ENCODE results near the gene HMGA1.

HMGA1 gene, protein sequence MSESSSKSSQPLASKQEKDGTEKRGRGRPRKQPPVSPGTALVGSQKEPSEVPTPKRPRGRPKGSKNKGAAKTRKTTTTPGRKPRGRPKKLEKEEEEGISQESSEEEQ

DNA sequence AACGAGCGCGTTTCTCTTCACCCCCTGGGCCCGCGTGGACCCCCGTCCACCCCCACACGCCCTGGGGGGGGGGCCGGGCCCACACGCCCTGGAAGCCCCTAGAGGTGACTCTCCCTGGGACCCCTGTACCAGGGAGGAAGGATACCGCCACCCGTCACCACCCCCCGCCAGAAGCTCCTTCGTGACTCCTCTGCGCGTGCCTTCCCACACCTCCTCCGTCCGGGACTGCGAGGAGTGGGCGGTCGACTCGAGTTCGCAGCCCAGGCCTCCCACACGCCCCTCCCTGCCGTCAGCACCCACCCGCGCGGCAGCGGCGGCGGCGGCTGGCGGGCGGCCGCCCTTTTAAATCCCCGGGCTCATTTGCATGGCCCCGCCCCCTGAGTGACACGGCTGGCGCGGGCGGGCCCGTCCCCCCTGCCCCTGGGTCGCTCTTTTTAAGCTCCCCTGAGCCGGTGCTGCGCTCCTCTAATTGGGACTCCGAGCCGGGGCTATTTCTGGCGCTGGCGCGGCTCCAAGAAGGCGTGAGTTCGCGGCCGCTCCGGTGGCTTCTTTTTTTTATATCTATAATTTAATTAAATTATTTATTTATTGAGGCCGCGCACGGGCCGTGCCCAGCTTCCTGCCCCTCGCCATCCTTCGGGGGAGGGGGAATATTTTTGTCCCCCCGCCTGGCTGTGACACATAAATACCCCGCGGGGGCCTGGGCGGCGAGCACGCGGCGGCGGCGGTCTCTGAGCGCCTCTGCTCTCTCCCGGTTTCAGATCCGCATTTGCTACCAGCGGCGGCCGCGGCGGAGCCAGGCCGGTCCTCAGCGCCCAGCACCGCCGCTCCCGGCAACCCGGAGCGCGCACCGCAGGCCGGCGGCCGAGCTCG lies at the start of gene HMGA1:
Gene HMGA1, plus strand, starts transcription at position 431 of the 873 bp plus-strand sequence. CDS start 3,908 bp downstream, outside the sequence.
- ChIA-PET POLR2A (interaction anchor here (0.6 to 1.5 kb wide), 12 partner anchors 10 to 396 kb away, joined by 3 to 25 read pairs (median 4); partner anchors contain the start of genes NUDT3, RPS10 and SMIM29), CTCF (interaction anchor here (0.7 to 1.4 kb wide), 8 partner anchors 9 to 373 kb away, joined by 3 to 11 read pairs (median 4); partner anchors contain the start of genes NUDT3 and SMIM29)
- TF ChIP-seq, protein P1, sequence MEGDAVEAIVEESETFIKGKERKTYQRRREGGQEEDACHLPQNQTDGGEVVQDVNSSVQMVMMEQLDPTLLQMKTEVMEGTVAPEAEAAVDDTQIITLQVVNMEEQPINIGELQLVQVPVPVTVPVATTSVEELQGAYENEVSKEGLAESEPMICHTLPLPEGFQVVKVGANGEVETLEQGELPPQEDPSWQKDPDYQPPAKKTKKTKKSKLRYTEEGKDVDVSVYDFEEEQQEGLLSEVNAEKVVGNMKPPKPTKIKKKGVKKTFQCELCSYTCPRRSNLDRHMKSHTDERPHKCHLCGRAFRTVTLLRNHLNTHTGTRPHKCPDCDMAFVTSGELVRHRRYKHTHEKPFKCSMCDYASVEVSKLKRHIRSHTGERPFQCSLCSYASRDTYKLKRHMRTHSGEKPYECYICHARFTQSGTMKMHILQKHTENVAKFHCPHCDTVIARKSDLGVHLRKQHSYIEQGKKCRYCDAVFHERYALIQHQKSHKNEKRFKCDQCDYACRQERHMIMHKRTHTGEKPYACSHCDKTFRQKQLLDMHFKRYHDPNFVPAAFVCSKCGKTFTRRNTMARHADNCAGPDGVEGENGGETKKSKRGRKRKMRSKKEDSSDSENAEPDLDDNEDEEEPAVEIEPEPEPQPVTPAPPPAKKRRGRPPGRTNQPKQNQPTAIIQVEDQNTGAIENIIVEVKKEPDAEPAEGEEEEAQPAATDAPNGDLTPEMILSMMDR (IDR thresholded peaks at IDR 0.05; ENCODE audit: insufficient read depth, low read length, missing control alignments) = no peak
- peak within 1 kb of the TSS; percentile 69 for H3K4me3 ChIP-seq (ENCODE audit: low read depth, low read length)
- no peak for DNase-seq (ENCODE audit: low read depth, low spot score)

DNA sequence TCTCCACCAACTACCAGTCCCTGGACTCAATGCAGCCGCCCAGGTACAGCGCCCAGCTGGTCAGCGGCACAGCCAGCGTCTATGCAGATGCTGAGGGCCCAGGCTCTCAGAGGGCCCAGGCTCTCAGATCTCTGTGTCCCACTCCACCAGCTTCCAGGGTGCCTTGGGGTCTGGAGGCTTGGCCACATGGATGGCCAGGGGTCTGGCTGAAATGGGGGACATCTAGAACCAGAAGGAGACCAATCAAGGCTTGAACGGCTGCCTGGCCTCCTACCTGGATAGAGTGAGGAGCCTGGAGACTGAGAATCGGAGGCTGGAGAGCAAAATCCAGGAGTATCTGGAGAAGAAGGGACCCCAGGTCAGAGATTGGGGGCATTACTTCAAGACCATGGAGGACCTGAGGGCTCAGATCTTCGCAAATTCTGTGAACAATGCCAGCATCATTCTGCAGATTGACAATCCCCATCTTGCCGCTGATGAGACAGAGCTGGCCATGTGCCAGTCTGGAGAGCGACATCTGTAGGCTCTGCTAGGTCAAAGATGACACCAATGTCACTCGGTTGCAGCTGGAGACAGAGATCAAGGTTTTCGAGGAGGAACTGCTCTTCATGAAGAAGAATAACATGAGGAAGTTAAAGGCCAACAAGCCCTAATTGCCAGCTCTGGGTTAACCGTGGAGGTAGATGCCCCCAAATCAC lies 46.7 kb upstream of the HMGA1 start:
- H3K4me3 ChIP-seq (ENCODE audit: low read depth, low read length) = no peak overlapping the region
- ChIA-PET POLR2A (interaction anchor here (1.3 kb wide), 1 partner anchor 47 kb away, joined by 3 read pairs; the partner anchor contains the start of gene HMGA1), CTCF (interaction anchor here (0.9 to 1.7 kb wide), 4 partner anchors 27 to 420 kb away, joined by 3 to 5 read pairs (median 3); no protein-coding TSS in a partner anchor)
- DNase-seq (ENCODE audit: low read depth, low spot score) = no peak
- TF ChIP-seq, protein P1 (IDR thresholded peaks at IDR 0.05; ENCODE audit: insufficient read depth, low read length, missing control alignments) = no peak

DNA sequence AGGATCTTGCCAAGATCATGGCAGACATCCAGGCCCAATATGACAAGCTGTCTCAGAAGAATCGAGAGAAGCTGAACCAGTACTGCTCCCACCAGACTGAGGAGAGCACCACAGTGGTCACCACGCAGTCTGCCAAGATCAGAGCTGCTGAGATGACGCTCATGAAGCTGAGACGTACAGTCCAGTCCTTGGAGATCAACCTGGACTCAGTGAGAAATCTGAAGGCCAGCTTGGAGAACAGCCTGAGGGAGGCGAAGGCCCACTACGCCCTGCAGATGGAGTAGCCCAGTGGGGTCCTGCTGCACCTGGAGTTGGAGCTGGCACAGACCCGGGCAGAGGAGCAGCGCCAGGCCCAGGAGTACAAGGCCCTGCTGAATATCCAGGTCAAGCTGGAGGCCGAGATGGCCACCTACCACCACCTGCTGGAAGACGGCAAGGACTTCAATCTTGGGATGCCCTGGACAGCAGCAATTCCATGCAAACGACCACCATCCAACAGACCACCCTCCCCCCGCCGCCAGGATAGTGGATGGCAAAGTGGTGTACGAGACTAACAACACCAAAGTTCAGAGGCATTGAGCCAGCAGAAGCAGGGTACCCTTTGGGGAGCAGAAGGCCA lies 46.1 kb upstream of the HMGA1 start:
- no peak overlapping the region for H3K4me3 ChIP-seq (ENCODE audit: low read depth, low read length)
- DNase-seq (ENCODE audit: low read depth, low spot score) = no peak
- TF ChIP-seq, protein P1 (IDR thresholded peaks at IDR 0.05; ENCODE audit: insufficient read depth, low read length, missing control alignments) = no peak
- POLR2A ChIA-PET = interaction anchor here (1.3 kb wide), 1 partner anchor 46 kb away, joined by 3 read pairs; the partner anchor contains the start of gene HMGA1
- CTCF ChIA-PET = interaction anchor here (0.9 to 1.7 kb wide), 4 partner anchors 27 to 419 kb away, joined by 3 to 5 read pairs (median 4); no protein-coding TSS in a partner anchor

DNA sequence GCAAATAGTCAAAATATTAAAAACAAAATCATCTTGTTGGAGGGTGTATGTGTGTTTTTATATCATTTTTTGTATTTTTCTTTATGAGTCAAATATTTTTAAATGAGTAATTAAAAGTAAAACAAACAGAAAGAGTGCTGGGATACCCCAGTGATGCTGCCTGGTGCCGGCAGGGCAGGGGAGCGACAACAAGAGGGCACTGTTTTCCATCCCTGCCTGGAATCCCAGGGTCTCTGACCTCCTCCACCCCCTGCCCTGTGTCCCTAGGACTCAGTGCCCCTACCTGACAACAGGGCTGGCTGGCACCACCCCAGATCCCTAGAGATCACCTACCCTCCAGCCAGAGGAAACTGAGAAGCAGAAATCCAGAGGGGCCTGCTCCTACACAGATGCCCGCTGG lies 41.9 kb upstream of the HMGA1 start:
- TF ChIP-seq, protein P1 (IDR thresholded peaks at IDR 0.05; ENCODE audit: insufficient read depth, low read length, missing control alignments) = no peak
- H3K4me3 ChIP-seq (ENCODE audit: low read depth, low read length) = no peak overlapping the region
- ChIA-PET POLR2A (no interaction called here), CTCF (interaction anchor here (0.9 to 8.4 kb wide), 10 partner anchors 13 to 415 kb away, joined by 3 to 92 read pairs (median 16); partner anchors contain the start of gene NUDT3)
- no peak for DNase-seq (ENCODE audit: low read depth, low spot score)

DNA sequence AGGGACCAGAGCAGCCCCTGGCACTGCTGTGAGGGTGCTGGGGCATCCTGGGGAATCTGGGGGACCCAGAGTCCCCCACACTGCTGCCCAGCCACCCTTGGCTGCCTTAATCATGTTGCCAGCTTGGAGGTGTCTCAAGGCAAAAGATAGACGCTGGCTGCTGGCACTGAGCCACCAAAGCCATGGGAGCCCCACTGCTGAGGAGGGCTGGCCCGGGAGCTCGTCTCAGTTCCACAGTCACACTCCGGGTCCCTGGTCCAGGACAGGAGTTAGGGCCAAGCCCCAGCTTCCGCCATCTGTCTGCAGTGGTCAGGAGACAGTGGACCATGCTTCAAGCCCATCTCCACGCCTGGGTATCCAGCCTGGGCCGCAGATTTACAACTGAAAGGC lies 41.0 kb upstream of the HMGA1 start:
- TF ChIP-seq, protein P1 (IDR thresholded peaks at IDR 0.05; ENCODE audit: insufficient read depth, low read length, missing control alignments) = no peak

More for the DNA sequence above, 41.0 kb upstream of the HMGA1 start:
- CTCF ChIA-PET = interaction anchor here (0.6 to 8.4 kb wide), 58 partner anchors 8 to 1045 kb away, joined by 3 to 92 read pairs (median 5); partner anchors contain the start of genes HMGA1, NUDT3, SMIM29 and UQCC2
- POLR2A ChIA-PET = interaction anchor here (0.9 to 1.5 kb wide), 4 partner anchors 41 to 231 kb away, joined by 3 to 5 read pairs (median 4); partner anchors contain the start of genes HMGA1 and SMIM29
- DNase-seq (ENCODE audit: low read depth, low spot score) = no peak
- no peak overlapping the region for H3K4me3 ChIP-seq (ENCODE audit: low read depth, low read length)

Measured in AG04449 (cell line).